B cell (primary cell): Measurements from ENCODE around the gene GPR179. TPM values are rescaled to one million over a fixed set of nuclear protein-coding genes. Genes with fewer than 3 reads are reported as not detected.

Experiments used
- ATAC-seq: fragments of 200-7000 bp; cut with Tn5 transposase; one replicate; pipeline ENCODE4 v1.10.0; 2021; ENCODE audit warnings: low read depth, mild to moderate bottlenecking, moderate number of reproducible peaks, moderate library complexity
- CTCF ChIA-PET: fragments of 350-600 bp; sonication (Branson Sonifier 250); formaldehyde crosslinking; loops from one replicate; lab custom pipeline; 2021; ENCODE audit warnings: antibody characterized with exemption, inconsistent platforms; lab: Charles Lee
- POLR2A ChIA-PET: fragments of 350-600 bp; sonication (Branson Sonifier 250); formaldehyde crosslinking; loops from one replicate; lab custom pipeline; 2021; ENCODE audit warnings: antibody characterized with exemption; lab: Charles Lee
- DNase-seq: peaks from one replicate; pipeline ENCODE4 v3.0.0; 2013
- H2AFZ ChIP-seq: 2 replicates; pipeline ENCODE4 v1.6.1; 2012; ENCODE audit warnings: mild to moderate bottlenecking, low read depth, low read length; ENCODE audit not compliant: insufficient read depth, poor library complexity, severe bottlenecking
- H3K27ac ChIP-seq, 2 donors: 1 replicate in 1 of 2; 2 replicates in 1 of 2; pipeline ENCODE4 v1.5.1; 2012 to 2013; ENCODE audit warnings: low read length in 2 of 2, mild to moderate bottlenecking in 2 of 2, moderate library complexity in 1 of 2
- H3K27me3 ChIP-seq, 4 experiments: fragments of 200-600 bp in 1 of 4; sonication (generic) in 1 of 4; replicated peaks in 1 of 4; 1 replicate in 2 of 4; 2 replicates in 2 of 4; pipeline versions ENCODE4 v1.6.1 to v1.7.0; 2013 to 2016; ENCODE audit warnings: low read length in 3 of 4, mild to moderate bottlenecking in 2 of 4, mixed read lengths in 1 of 4, moderate library complexity in 1 of 4; ENCODE audit not compliant: insufficient read depth in 4 of 4, control insufficient read depth in 3 of 4; ENCODE audit errors: control extremely low read depth in 1 of 4
- H3K36me3 ChIP-seq, 2 experiments: replicated peaks in 1 of 2; 1 replicate in 1 of 2; 2 replicates in 1 of 2; pipeline versions ENCODE4 v1.6.1 to v1.7.1; 2013; ENCODE audit warnings: low read length in 1 of 2; ENCODE audit not compliant: insufficient read depth in 2 of 2, control insufficient read depth in 1 of 2; ENCODE audit errors: control extremely low read depth in 1 of 2, extremely low read depth in 1 of 2
- H3K4me1 ChIP-seq, 2 donors: fragments of 200-600 bp in 1 of 2; sonication (generic) in 1 of 2; 1 replicate in 1 of 2; 2 replicates in 1 of 2; pipeline versions ENCODE4 v1.5.1 to v1.6.1; 2013 to 2017; ENCODE audit warnings: low read length in 2 of 2; ENCODE audit not compliant: control insufficient read depth in 2 of 2, insufficient read depth in 2 of 2
- H3K4me2 ChIP-seq: replicated peaks from 2 replicates; pipeline ENCODE3; 2012; ENCODE audit warnings: mild to moderate bottlenecking, low read depth, low read length; ENCODE audit not compliant: poor library complexity, severe bottlenecking
- H3K4me3 ChIP-seq, 5 experiments: fragments of 200-600 bp in 1 of 5; sonication (generic) in 1 of 5; 1 replicate in 3 of 5; 2 replicates in 2 of 5; pipeline versions ENCODE4 v1.5.1 to v1.7.0; 2011 to 2016; ENCODE audit warnings: low read length in 4 of 5, mild to moderate bottlenecking in 4 of 5, low read depth in 2 of 5, control low read depth in 1 of 5, moderate library complexity in 1 of 5; ENCODE audit not compliant: insufficient read depth in 1 of 5; ENCODE audit errors: control extremely low read depth in 1 of 5, extremely low read depth in 1 of 5
- H3K79me2 ChIP-seq: fragments of 200-600 bp; sonication (generic); one replicate; pipeline ENCODE4 v1.6.0; 2016; ENCODE audit warnings: low read length; ENCODE audit not compliant: control insufficient read depth, insufficient read depth
- H3K9ac ChIP-seq: fragments of 200-600 bp; sonication (generic); 2 replicates; pipeline ENCODE4 v1.6.1; 2017; ENCODE audit warnings: mild to moderate bottlenecking, low read length, moderate library complexity
- H3K9me3 ChIP-seq, 3 donors: one replicate each; pipeline versions ENCODE4 v1.6.1 to v1.7.1; 2013; ENCODE audit warnings: low read length in 2 of 3; ENCODE audit not compliant: control insufficient read depth in 2 of 3, insufficient read depth in 1 of 3; ENCODE audit errors: control extremely low read depth in 1 of 3
- H4K20me1 ChIP-seq: 2 replicates; pipeline ENCODE4 v1.6.0; 2012; ENCODE audit warnings: mild to moderate bottlenecking, low read length; ENCODE audit not compliant: insufficient read depth, control insufficient read depth, poor library complexity, severe bottlenecking
- H3K27ac Mint-ChIP-seq: one replicate; pipeline ENCODE4 v1.8.0; 2021; ENCODE audit warnings: mixed read lengths
- H3K27me3 Mint-ChIP-seq: one replicate; pipeline ENCODE4 v1.8.0; 2021; ENCODE audit warnings: mixed read lengths
- H3K4me1 Mint-ChIP-seq: one replicate; pipeline ENCODE4 v1.8.0; 2021; ENCODE audit warnings: mixed read lengths
- H3K4me3 Mint-ChIP-seq: one replicate; pipeline ENCODE4 v1.8.0; 2021; ENCODE audit warnings: mixed read lengths
- H3K9me3 Mint-ChIP-seq: one replicate; pipeline ENCODE4 v1.8.0; 2022; ENCODE audit warnings: mixed read lengths; ENCODE audit not compliant: insufficient read depth
- EZH2 ChIP-seq: IDR thresholded peaks from 2 replicates; pipeline ENCODE4 v1.6.1; 2012; ENCODE audit warnings: borderline replicate concordance, low read depth, mild to moderate bottlenecking, moderate library complexity, low read length; ENCODE audit not compliant: insufficient read depth, poor library complexity, severe bottlenecking
- WGBS: methylation state at CpG from one replicate; pipeline ENCODE4 v1.1.5; 2013; ENCODE audit warnings: missing lambda C conversion rate; ENCODE audit not compliant: insufficient coverage; 5-methylcytosine and 5-hydroxymethylcytosine counted together
- intact Hi-C: fragments of 100-400 bp; cut with micrococcal nuclease; formaldehyde crosslinking; loops from one replicate; pipeline ENCODE4 v1.10.0; 2022
- polyA plus RNA-seq: library from polyadenylated mRNA; depleted of rRNA; stranded (reverse); fragments of >200 nt; gene quantifications from 2 replicates; pipeline ENCODE4 v1.2.3, GENCODE V29; 2012
- total RNA-seq, 2 donors: library from RNA; stranded (reverse); fragments of 120-200 nt in 1 of 2; gene quantifications; 1 replicate in 1 of 2; 2 replicates in 1 of 2; pipeline versions ENCODE4 v1.2.3 to v1.2.4, GENCODE V29; 2013 to 2022
- TF ChIP-seq, protein P1 (sequence below): fragments of 200-600 bp; IDR thresholded peaks from one replicate; pipeline ENCODE4 v1.8.0; 2022; ENCODE audit warnings: antibody characterized with exemption, mild to moderate bottlenecking

The GPR179 gene
- total and polyA plus RNA-seq, 2 donors (not counting 1 experiment from before 2014, with no cell fraction given), result 0.01 TPM; not detected in 1

DNA sequence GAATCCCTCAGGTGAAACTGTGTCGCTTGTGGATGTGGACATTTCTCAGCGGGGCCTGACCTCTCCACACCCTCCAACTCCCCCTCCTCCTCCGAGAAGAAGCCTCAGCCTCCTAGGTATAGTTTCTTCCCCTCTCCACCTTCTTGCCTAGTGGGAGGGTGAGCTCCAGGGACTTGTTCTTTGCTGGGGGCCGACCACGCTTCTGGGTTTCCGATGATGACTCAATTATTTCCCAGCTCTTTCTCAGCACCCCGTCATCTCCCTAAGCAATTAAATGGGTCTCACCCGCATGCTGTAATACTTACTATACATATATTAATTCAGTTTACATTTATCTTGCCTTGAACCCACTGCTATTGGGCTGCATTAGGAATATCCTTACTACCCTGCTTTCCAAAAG is 21.0 kb upstream of the GPR179 start:
- no peak overlapping the region for H3K27ac ChIP-seq
- Mint-ChIP-seq H3K4me3 (no peak overlapping the region), H3K9me3 (no peaks in the 10 kb centered on the region), H3K4me1 (no peaks in the 10 kb centered on the region), H3K27ac (no peak overlapping the region), H3K27me3 (no peaks in the 10 kb centered on the region)
- H3K4me2 ChIP-seq, result no peak overlapping the region
- H3K36me3 ChIP-seq, result peaks cover 10 to 26% of the 10 kb centered on the region in 2 experiments
- H3K9ac ChIP-seq, result no peak overlapping the region
- no peaks in the 10 kb centered on the region for H3K9me3 ChIP-seq
- no peaks in the 10 kb centered on the region for H4K20me1 ChIP-seq
- ChIA-PET POLR2A (no interaction called here), CTCF (interaction anchor here (4.5 kb wide), 1 partner anchor 15 kb away, joined by 23 read pairs; no protein-coding TSS in a partner anchor)
- H2AFZ ChIP-seq, result no peak overlapping the region
- no peaks in the 10 kb centered on the region for H3K27me3 ChIP-seq
- H3K4me1 ChIP-seq, result no peaks in the 10 kb centered on the region
- ATAC-seq (no peak), DNase-seq (no peak)
- 100% methylated on average over 3 of the region's 8 CpGs for whole genome bisulfite sequencing
- TF ChIP-seq EZH2, result no peak
- TF ChIP-seq, protein P1, sequence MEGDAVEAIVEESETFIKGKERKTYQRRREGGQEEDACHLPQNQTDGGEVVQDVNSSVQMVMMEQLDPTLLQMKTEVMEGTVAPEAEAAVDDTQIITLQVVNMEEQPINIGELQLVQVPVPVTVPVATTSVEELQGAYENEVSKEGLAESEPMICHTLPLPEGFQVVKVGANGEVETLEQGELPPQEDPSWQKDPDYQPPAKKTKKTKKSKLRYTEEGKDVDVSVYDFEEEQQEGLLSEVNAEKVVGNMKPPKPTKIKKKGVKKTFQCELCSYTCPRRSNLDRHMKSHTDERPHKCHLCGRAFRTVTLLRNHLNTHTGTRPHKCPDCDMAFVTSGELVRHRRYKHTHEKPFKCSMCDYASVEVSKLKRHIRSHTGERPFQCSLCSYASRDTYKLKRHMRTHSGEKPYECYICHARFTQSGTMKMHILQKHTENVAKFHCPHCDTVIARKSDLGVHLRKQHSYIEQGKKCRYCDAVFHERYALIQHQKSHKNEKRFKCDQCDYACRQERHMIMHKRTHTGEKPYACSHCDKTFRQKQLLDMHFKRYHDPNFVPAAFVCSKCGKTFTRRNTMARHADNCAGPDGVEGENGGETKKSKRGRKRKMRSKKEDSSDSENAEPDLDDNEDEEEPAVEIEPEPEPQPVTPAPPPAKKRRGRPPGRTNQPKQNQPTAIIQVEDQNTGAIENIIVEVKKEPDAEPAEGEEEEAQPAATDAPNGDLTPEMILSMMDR, result no peak
- no peaks in the 10 kb centered on the region for H3K79me2 ChIP-seq
- intact Hi-C loops, result no loop called here
- H3K4me3 ChIP-seq, result no peak overlapping the region

DNA sequence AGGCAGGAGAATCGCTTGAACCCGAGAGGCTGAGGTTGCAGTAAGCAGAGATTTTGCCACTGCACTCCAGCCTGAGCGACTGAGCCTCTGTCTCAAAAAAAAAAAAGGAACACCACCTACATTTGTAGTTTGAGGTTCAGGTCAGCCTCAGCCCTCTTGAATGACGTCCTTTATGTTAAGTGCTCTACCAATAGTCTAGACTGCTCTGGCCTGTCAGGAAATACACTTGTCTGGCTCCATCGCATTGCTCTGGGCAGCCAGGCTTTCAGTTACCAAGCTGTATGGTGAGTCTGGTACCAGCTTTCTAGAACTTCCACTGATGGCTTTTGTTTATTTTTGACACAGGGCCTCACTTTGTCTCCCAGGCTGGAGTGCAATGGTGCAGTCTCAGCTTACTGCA is 19.3 kb upstream of the GPR179 start:
- intact Hi-C loops, result no loop called here
- POLR2A ChIA-PET, result no interaction called here
- no peaks in the 10 kb centered on the region for H3K27me3 ChIP-seq

More for the DNA sequence above, 19.3 kb upstream of the GPR179 start:
- peaks cover 7% of the 10 kb centered on the region for H3K79me2 ChIP-seq
- H4K20me1 ChIP-seq, result no peaks in the 10 kb centered on the region
- no peak overlapping the region for H2AFZ ChIP-seq
- Mint-ChIP-seq H3K9me3 (no peaks in the 10 kb centered on the region), H3K4me3 (no peak overlapping the region), H3K27ac (no peak overlapping the region), H3K27me3 (no peaks in the 10 kb centered on the region), H3K4me1 (no peaks in the 10 kb centered on the region)
- H3K27ac ChIP-seq, result no peak overlapping the region
- H3K4me2 ChIP-seq, result no peak overlapping the region
- ATAC-seq, result no peak
- H3K36me3 ChIP-seq, result peaks cover 5 to 22% of the 10 kb centered on the region in 2 experiments
- no peak overlapping the region for H3K9ac ChIP-seq
- no peak for TF ChIP-seq EZH2
- no peaks in the 10 kb centered on the region for H3K4me1 ChIP-seq
- H3K9me3 ChIP-seq, result no peaks in the 10 kb centered on the region
- no peak overlapping the region for H3K4me3 ChIP-seq
- 98% methylated on average over 5 of the region's 5 CpGs for WGBS
- no peak for DNase-seq
- CTCF ChIA-PET, result interaction anchor here (4.5 kb wide), 1 partner anchor 14 kb away, joined by 23 read pairs; no protein-coding TSS in a partner anchor
